GM13976 (cell line): Measurements from ENCODE around the gene MB.

Experiments
- DNase-seq: peaks from one replicate; pipeline ENCODE4 v3.0.0; 2012; ENCODE audit warnings: low spot score
- CTCF ChIP-seq: IDR thresholded peaks from 2 replicates; pipeline ENCODE4 v1.5.1; 2012; ENCODE audit warnings: borderline replicate concordance, mild to moderate bottlenecking; ENCODE audit not compliant: insufficient read depth; ENCODE audit errors: extremely low read depth, missing control alignments, control extremely low read depth
- in situ Hi-C: fragments of 300-500 bp; cut with MboI; formaldehyde crosslinking; loops from one replicate; pipeline ENCODE4 v1.12.0; 2022; ENCODE audit warnings: low sequenced_read_pairs, mixed read lengths, inconsistent platforms; ENCODE audit not compliant: unreplicated experiment

The MB gene

GRCh38 chr22:35648066-35649025, 31.2 kb upstream of the MB start, which contains the start of gene APOL6:
TSS of gene APOL6 (plus strand) at chr22:35648446. CDS start at chr22:35656426, 7,980 bp downstream.
- in situ Hi-C loops = no loop called here
- peak; percentile 67 for DNase-seq
- TF ChIP-seq CTCF = no peak

- DNase-seq = no peak
- in situ Hi-C loops = no loop called here
- TF ChIP-seq CTCF = no peak
These were observed 28.5 kb upstream of the MB start for GRCh38 chr22:35645646-35646045.

GRCh38 chr22:35643991-35644390, 26.9 kb upstream of the MB start:
- DNase-seq = no peak
- in situ Hi-C loops = no loop called here
- no peak for TF ChIP-seq CTCF

GRCh38 chr22:35642305-35642741, 25.2 kb upstream of the MB start:
- TF ChIP-seq CTCF = no peak
- DNase-seq = no peak
- in situ Hi-C loops = no loop called here

GRCh38 chr22:35641494-35642120, 24.5 kb upstream of the MB start:
- DNase-seq = no peak
- TF ChIP-seq CTCF = no peak
- in situ Hi-C loops = no loop called here

- TF ChIP-seq CTCF = no peak
- no peak for DNase-seq
- in situ Hi-C loops = loop anchor here (10.0 kb wide), 1 partner anchor 286 kb away; no protein-coding TSS in a partner anchor
These were observed 21.3 kb upstream of the MB start for GRCh38 chr22:35638410-35638809.
